Neural cell (in vitro differentiated cells): ENCODE data around the gene ASTN1. TPM values are rescaled to one million over a fixed set of nuclear protein-coding genes. Genes with fewer than 3 reads are reported as not detected.

ENCODE experiments used
- H2AFZ ChIP-seq: fragments of 200-600, 300-800 bp; sonication (generic), shearing (Covaris generic); 2 replicates; pipeline ENCODE4 v1.6.0; 2014; ENCODE audit warnings: low read depth, mild to moderate bottlenecking, antibody characterized with exemption, low read length, moderate library complexity
- H3F3A ChIP-seq: fragments of 200-600 bp; shearing (Covaris generic); 2 replicates; pipeline ENCODE4 v1.6.1; 2016; ENCODE audit warnings: mild to moderate bottlenecking, moderate library complexity, mixed read lengths, antibody characterized with exemption, low read length; ENCODE audit not compliant: insufficient read depth, poor library complexity, severe bottlenecking
- H3K27ac ChIP-seq: fragments of 200-600, 300-800 bp; sonication (generic), shearing (Covaris generic); 2 replicates; pipeline ENCODE4 v1.5.1; 2014; ENCODE audit warnings: mild to moderate bottlenecking, low read length, moderate library complexity
- H3K27me3 ChIP-seq: fragments of 300-800, 200-600 bp; sonication (generic), shearing (Covaris generic); 2 replicates; pipeline ENCODE4 v1.6.0; 2014; ENCODE audit warnings: mild to moderate bottlenecking, low read depth, low read length, moderate library complexity; ENCODE audit not compliant: insufficient read depth
- H3K36me3 ChIP-seq: fragments of 300-800, 200-600 bp; sonication (generic), shearing (Covaris generic); 2 replicates; pipeline ENCODE4 v1.5.1; 2014; ENCODE audit warnings: mild to moderate bottlenecking, antibody characterized with exemption, low read length, moderate library complexity; ENCODE audit not compliant: insufficient read depth
- H3K4me2 ChIP-seq: fragments of 300-800, 200-600 bp; sonication (generic), shearing (Covaris generic); 2 replicates; pipeline ENCODE4 v1.6.0; 2014; ENCODE audit warnings: mild to moderate bottlenecking, low read length
- H3K4me3 ChIP-seq: fragments of 300-800, 200-600 bp; sonication (generic), shearing (Covaris generic); 2 replicates; pipeline ENCODE4 v1.5.1; 2014; ENCODE audit warnings: mild to moderate bottlenecking, low read length, moderate library complexity
- H3K79me2 ChIP-seq: fragments of 200-600 bp; shearing (Covaris generic); replicated peaks from 2 replicates; pipeline ENCODE4 v1.6.0; 2014; ENCODE audit warnings: mild to moderate bottlenecking, low read length, moderate library complexity; ENCODE audit not compliant: insufficient read depth
- H3K9ac ChIP-seq: fragments of 300-800, 200-600 bp; sonication (generic), shearing (Covaris generic); 2 replicates; pipeline ENCODE4 v1.6.1; 2016; ENCODE audit warnings: mild to moderate bottlenecking, low read length, mixed read lengths
- H3K9me2 ChIP-seq: fragments of 200-600 bp; shearing (Covaris generic); 2 replicates; pipeline ENCODE4 v1.6.1; 2016; ENCODE audit warnings: mild to moderate bottlenecking, low read length, mixed read lengths; ENCODE audit not compliant: insufficient read depth
- H3K9me3 ChIP-seq: fragments of 200-600, 300-800 bp; sonication (generic), shearing (Covaris generic); 2 replicates; pipeline ENCODE4 v1.6.1; 2016; ENCODE audit warnings: mild to moderate bottlenecking, mixed run types, low read length, moderate library complexity, mixed read lengths
- H4K20me1 ChIP-seq: fragments of 200-600 bp; shearing (Covaris generic); 2 replicates; pipeline ENCODE4 v1.6.1; 2016; ENCODE audit warnings: mild to moderate bottlenecking, mixed run types; ENCODE audit not compliant: insufficient read depth
- CTCF ChIP-seq: fragments of 450-650 bp; IDR thresholded peaks from 2 replicates; pipeline ENCODE4 v1.5.1; 2014; ENCODE audit warnings: antibody characterized with exemption, mild to moderate bottlenecking, moderate library complexity; ENCODE audit not compliant: poor library complexity, severe bottlenecking
- EP300 ChIP-seq: fragments of 450-650 bp; conservative IDR thresholded peaks from 2 replicates; pipeline ENCODE4 v1.6.1; 2014; ENCODE audit warnings: antibody characterized with exemption, mild to moderate bottlenecking, moderate library complexity; ENCODE audit not compliant: poor library complexity, severe bottlenecking
- EZH2 ChIP-seq: fragments of 200-600, 300-800 bp; shearing (Covaris generic), sonication (generic); IDR thresholded peaks from 2 replicates; pipeline ENCODE4 v1.6.1; 2014; ENCODE audit warnings: antibody characterized with exemption, low read length, borderline replicate concordance, mild to moderate bottlenecking; ENCODE audit not compliant: insufficient read depth, poor library complexity, severe bottlenecking
- MXI1 ChIP-seq: fragments of 450-650 bp; conservative IDR thresholded peaks from 2 replicates; pipeline ENCODE4 v1.6.1; 2014; ENCODE audit warnings: antibody characterized with exemption, mild to moderate bottlenecking; ENCODE audit not compliant: poor library complexity, severe bottlenecking
- POLR2AphosphoS5 ChIP-seq: IDR thresholded peaks from 2 replicates; pipeline ENCODE4 v1.6.1; 2012
- RAD21 ChIP-seq: fragments of 450-650 bp; conservative IDR thresholded peaks from 2 replicates; pipeline ENCODE4 v1.6.1; 2014; ENCODE audit warnings: antibody characterized with exemption, mild to moderate bottlenecking, moderate library complexity
- REST ChIP-seq: IDR thresholded peaks from 2 replicates; pipeline ENCODE4 v1.6.1; 2012; ENCODE audit warnings: borderline replicate concordance
- SMC3 ChIP-seq: fragments of 450-650 bp; conservative IDR thresholded peaks from 2 replicates; pipeline ENCODE4 v1.6.1; 2014; ENCODE audit warnings: antibody characterized with exemption, mild to moderate bottlenecking, moderate library complexity; ENCODE audit not compliant: poor library complexity
- TAF1 ChIP-seq: IDR thresholded peaks from 2 replicates; pipeline ENCODE4 v1.6.1; 2012; ENCODE audit warnings: low read depth
- polyA plus RNA-seq: library from polyadenylated mRNA; depleted of rRNA; stranded (reverse); fragments of >200 nt; gene quantifications from 2 replicates; pipeline ENCODE4 v1.2.3, GENCODE V29; 2014

Gene ASTN1
- polyA plus RNA-seq, 1 donor from 2014 or later = 33.4 TPM

GRCh38 chr1:177044390-177044789, 120.1 kb downstream of the ASTN1 start:
- H3K79me2 ChIP-seq = no peaks in the 10 kb centered on the region
- H3K9ac ChIP-seq = no peak overlapping the region
- H4K20me1 ChIP-seq = no peaks in the 10 kb centered on the region
- H3K27ac ChIP-seq = no peak overlapping the region
- no peak overlapping the region for H2AFZ ChIP-seq
- no peak overlapping the region for H3K4me2 ChIP-seq
- H3K27me3 ChIP-seq = no peaks in the 10 kb centered on the region
- no peaks in the 10 kb centered on the region for H3K9me2 ChIP-seq
- H3K4me3 ChIP-seq = no peak overlapping the region
- no peaks in the 10 kb centered on the region for H3K9me3 ChIP-seq
- H3K36me3 ChIP-seq = no peaks in the 10 kb centered on the region
- no peaks in the 10 kb centered on the region for H3F3A ChIP-seq
- TF ChIP-seq CTCF (no peak), MXI1 (no peak), RAD21 (no peak), REST (no peak), SMC3 (no peak), POLR2AphosphoS5 (no peak), EP300 (no peak), TAF1 (no peak), EZH2 (no peak)

GRCh38 chr1:177043597-177043996, 120.9 kb downstream of the ASTN1 start:
- Histone ChIP-seq H3K9ac (no peak overlapping the region), H3K27me3 (no peaks in the 10 kb centered on the region), H3F3A (no peaks in the 10 kb centered on the region), H3K9me2 (no peaks in the 10 kb centered on the region), H3K9me3 (no peaks in the 10 kb centered on the region), H3K4me2 (no peak overlapping the region), H3K36me3 (no peaks in the 10 kb centered on the region), H2AFZ (no peak overlapping the region), H4K20me1 (no peaks in the 10 kb centered on the region), H3K27ac (no peak overlapping the region), H3K79me2 (no peaks in the 10 kb centered on the region), H3K4me3 (no peak overlapping the region)
- TF ChIP-seq EZH2 (no peak), EP300 (no peak), CTCF (no peak), SMC3 (no peak), REST (no peak), RAD21 (no peak), MXI1 (no peak), TAF1 (no peak)
